Fibroblast of pulmonary artery (primary cell): ENCODE results near the gene GNAO1.

Experiments used
- DNase-seq: peaks from one replicate; pipeline ENCODE4 v3.0.0-alpha.2; 2010; ENCODE audit warnings: low read depth
- H3K4me3 ChIP-seq: replicated peaks from 2 replicates; pipeline ENCODE4 v1.5.1; 2011; ENCODE audit warnings: low read depth, mild to moderate bottlenecking, control low read depth, low read length, moderate library complexity
- CTCF ChIP-seq: IDR thresholded peaks from 2 replicates; pipeline ENCODE4 v1.5.1; 2011; ENCODE audit warnings: mild to moderate bottlenecking, control low read depth, low read length, inconsistent platforms; ENCODE audit errors: missing control alignments

The GNAO1 gene

GRCh38 chr16:56366945-56367344 is 175.7 kb downstream of the GNAO1 start:
- DNase-seq, result no peak
- TF ChIP-seq CTCF, result no peak
- no peak overlapping the region for H3K4me3 ChIP-seq

GRCh38 chr16:56367764-56368163 is 176.5 kb downstream of the GNAO1 start:
- DNase-seq, result no peak
- no peak overlapping the region for H3K4me3 ChIP-seq
- no peak for TF ChIP-seq CTCF

GRCh38 chr16:56368545-56368944 is 177.3 kb downstream of the GNAO1 start:
- DNase-seq, result no peak
- no peak for TF ChIP-seq CTCF

GRCh38 chr16:56369202-56369601 is 177.9 kb downstream of the GNAO1 start:
- no peak for TF ChIP-seq CTCF
- DNase-seq, result no peak
- H3K4me3 ChIP-seq, result no peak overlapping the region

More at GRCh38 chr16:56368545-56368944, 177.3 kb downstream of the GNAO1 start:
- no peak overlapping the region for H3K4me3 ChIP-seq

- DNase-seq, result peak; percentile 33
- H3K4me3 ChIP-seq, result no peak overlapping the region
- TF ChIP-seq CTCF, result no peak
Measured at GRCh38 chr16:56370185-56370874, 179.0 kb downstream of the GNAO1 start.

- peak; percentile 41 for DNase-seq
- H3K4me3 ChIP-seq, result no peak overlapping the region
- TF ChIP-seq CTCF, result no peak
Measured at GRCh38 chr16:56370875-56371659, 179.8 kb downstream of the GNAO1 start.
